Measurements from ENCODE around the gene DENND1A.

DNA sequence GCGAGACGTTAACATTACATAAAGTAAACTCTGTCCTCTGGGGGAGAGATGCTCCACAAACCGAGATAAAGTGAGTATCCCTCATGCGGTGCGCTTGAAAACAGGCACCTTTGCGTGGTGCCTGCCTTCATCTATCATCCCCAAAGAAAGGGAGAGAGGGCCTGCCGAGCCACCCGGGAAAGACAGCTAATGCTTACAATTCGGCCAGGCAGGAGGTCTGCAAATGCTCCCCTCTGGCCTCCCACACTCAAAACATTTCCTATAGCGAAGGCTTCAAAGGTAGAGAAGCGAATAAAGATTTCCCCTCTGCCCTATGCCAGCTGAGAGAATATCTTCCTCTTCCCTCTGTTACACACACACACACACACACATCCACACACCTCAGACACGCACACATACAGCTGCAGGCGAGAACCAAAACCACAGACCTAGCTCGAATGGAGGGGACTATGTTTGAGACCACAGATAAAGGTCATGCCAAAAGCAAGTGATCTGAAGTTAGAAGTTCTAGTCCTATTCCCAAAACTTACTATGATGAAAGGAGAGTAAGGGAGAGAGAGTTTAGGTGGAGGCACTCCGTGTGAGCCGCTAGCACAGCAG is 441.1 kb downstream of the DENND1A start:
- no peak for TF ChIP-seq CTCF (IDR thresholded peaks at IDR 0.05)
- TF ChIP-seq POLR2A (IDR thresholded peaks at IDR 0.05), result no peak

All from right lobe of liver (tissue), 4 donors.